Measurements from ENCODE around the gene C1QTNF8. TPM values are rescaled to one million over a fixed set of nuclear protein-coding genes. Genes with fewer than 3 reads are reported as not detected.

Gene C1QTNF8
- total RNA-seq, 2 donors from 2014 or later: 0.34 TPM; not detected in 1

DNA sequence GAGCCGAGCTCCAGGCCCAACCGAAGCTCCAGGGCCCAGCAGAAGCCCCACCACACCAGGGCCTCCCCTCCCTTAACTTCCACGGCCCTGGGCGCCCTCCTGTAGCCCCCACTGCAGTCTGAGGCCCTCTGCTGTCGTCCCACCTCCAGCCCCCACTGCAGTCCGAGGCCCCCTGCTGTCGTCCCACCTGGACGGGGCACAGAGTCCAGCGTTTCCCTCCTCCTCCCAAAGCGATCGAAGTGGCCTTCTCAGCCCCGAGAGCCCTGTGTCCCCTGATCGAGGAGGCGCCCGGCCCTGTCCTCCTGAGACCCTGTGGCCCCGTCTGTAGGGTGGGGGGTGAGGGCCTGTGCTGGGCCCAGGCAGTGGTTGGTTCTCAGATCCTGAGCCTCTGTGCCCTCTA lies 31.1 kb upstream of the C1QTNF8 start:
- no peak for DNase-seq (ENCODE audit: low spot score)
- no peak overlapping the region for H3K27ac ChIP-seq
- H3K27me3 ChIP-seq (replicated peaks; ENCODE audit: insufficient read depth): no peaks in the 10 kb centered on the region
- intact Hi-C loops (cut with DNase I): no loop called here
- no peaks in the 10 kb centered on the region for H3K9me3 ChIP-seq
- H3K36me3 ChIP-seq: no peaks in the 10 kb centered on the region
- no peaks in the 10 kb centered on the region for H3K4me1 ChIP-seq (replicated peaks)
- no peak overlapping the region for H3K4me3 ChIP-seq
- WGBS: 68% methylated on average over 16 of the region's 16 CpGs
- TF ChIP-seq, protein P1, sequence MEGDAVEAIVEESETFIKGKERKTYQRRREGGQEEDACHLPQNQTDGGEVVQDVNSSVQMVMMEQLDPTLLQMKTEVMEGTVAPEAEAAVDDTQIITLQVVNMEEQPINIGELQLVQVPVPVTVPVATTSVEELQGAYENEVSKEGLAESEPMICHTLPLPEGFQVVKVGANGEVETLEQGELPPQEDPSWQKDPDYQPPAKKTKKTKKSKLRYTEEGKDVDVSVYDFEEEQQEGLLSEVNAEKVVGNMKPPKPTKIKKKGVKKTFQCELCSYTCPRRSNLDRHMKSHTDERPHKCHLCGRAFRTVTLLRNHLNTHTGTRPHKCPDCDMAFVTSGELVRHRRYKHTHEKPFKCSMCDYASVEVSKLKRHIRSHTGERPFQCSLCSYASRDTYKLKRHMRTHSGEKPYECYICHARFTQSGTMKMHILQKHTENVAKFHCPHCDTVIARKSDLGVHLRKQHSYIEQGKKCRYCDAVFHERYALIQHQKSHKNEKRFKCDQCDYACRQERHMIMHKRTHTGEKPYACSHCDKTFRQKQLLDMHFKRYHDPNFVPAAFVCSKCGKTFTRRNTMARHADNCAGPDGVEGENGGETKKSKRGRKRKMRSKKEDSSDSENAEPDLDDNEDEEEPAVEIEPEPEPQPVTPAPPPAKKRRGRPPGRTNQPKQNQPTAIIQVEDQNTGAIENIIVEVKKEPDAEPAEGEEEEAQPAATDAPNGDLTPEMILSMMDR (IDR thresholded peaks at IDR 0.05): no peak
- no peak for TF ChIP-seq POLR2A (IDR thresholded peaks at IDR 0.05)
- TF ChIP-seq POLR2AphosphoS5 (IDR thresholded peaks at IDR 0.05): no peak

DNA sequence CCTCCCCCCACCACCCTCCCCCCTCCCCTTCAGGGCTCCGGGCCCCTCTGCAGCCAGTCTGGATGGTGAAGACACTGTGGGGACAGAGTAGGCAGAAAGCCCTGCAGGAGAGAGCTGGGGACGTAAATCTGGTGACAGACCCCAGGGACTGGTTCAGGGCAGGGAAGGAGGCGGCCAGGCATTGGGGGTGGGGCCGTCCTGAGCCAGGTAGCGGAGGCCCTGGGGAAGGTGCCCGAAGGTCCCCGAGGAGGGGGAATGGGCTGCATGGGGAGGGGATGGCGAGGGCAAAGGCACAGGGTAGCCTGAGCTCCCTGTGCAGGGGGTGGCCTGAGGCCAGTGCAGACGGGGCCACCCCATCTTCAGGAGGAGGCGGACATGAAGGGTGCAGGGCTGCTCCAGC lies 30.5 kb upstream of the C1QTNF8 start:
- Histone ChIP-seq H3K36me3 (no peaks in the 10 kb centered on the region), H3K4me1 (replicated peaks) (no peaks in the 10 kb centered on the region), H3K9me3 (no peaks in the 10 kb centered on the region), H3K4me3 (no peak overlapping the region), H3K27ac (no peak overlapping the region), H3K27me3 (replicated peaks; ENCODE audit: insufficient read depth) (no peaks in the 10 kb centered on the region)
- TF ChIP-seq POLR2AphosphoS5 (IDR thresholded peaks at IDR 0.05): no peak
- TF ChIP-seq, protein P1 (IDR thresholded peaks at IDR 0.05): no peak
- TF ChIP-seq POLR2A (IDR thresholded peaks at IDR 0.05): no peak
- DNase-seq (ENCODE audit: low spot score): no peak
- WGBS: 65% methylated on average over 7 of the region's 10 CpGs
- intact Hi-C loops (cut with DNase I): no loop called here

DNA sequence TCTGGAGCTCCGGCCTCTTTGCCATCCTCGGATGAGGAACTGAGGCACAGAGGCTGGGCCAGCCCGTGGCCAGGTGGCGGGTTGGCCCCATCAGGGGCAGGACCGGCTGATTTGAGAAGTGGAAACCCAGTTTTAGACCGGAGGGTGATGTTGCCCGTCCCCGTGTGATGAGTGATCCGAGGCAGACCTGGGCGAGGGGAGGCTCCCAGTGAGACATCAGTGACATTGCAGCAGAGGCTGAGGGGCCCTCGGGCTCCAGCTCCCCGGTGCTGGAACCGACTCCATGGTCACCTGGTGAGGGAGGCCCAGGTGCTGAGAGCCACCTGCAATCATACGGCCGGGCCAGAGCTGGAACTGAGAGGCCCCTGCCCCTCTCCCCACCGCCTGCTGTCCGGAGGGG lies 30.0 kb upstream of the C1QTNF8 start:
- intact Hi-C loops (cut with DNase I): no loop called here
- H3K27me3 ChIP-seq (replicated peaks; ENCODE audit: insufficient read depth): no peaks in the 10 kb centered on the region

DNA sequence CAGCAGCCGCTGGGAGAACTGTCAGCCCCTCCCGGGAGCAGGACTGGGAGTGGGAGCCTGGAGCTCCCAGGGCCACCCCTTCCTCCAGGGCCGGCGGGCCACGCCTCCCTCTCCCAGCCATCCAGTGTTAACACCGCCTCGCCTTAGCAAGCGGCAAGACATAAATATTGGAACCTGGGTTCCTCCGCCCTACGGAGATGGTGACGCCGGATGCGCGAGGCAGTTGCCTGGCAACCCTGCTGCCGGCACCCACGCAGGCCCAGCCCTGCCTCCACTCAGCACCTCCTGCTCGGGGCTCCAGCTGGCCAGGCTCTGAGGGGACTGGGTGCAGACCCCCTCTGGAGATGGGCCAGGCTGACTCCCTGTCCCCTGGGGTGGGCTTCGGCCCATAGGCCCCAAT lies 29.4 kb upstream of the C1QTNF8 start:
- H3K9me3 ChIP-seq: no peaks in the 10 kb centered on the region
- H3K27ac ChIP-seq: no peak overlapping the region
- H3K36me3 ChIP-seq: no peaks in the 10 kb centered on the region
- H3K4me1 ChIP-seq (replicated peaks): no peaks in the 10 kb centered on the region
- 24% methylated on average over 15 of the region's 18 CpGs for WGBS
- H3K4me3 ChIP-seq: no peak overlapping the region
- no peak for DNase-seq (ENCODE audit: low spot score)
- H3K27me3 ChIP-seq (replicated peaks; ENCODE audit: insufficient read depth): no peaks in the 10 kb centered on the region
- intact Hi-C loops (cut with DNase I): no loop called here
- TF ChIP-seq, protein P1 (IDR thresholded peaks at IDR 0.05): no peak
- TF ChIP-seq POLR2AphosphoS5 (IDR thresholded peaks at IDR 0.05): peak; percentile 23
- TF ChIP-seq POLR2A (IDR thresholded peaks at IDR 0.05): no peak

More for the DNA sequence above, 30.0 kb upstream of the C1QTNF8 start:
- 57% methylated on average over 13 of the region's 17 CpGs for WGBS
- TF ChIP-seq, protein P1 (IDR thresholded peaks at IDR 0.05): no peak
- Histone ChIP-seq H3K36me3 (no peaks in the 10 kb centered on the region), H3K4me3 (no peak overlapping the region), H3K9me3 (no peaks in the 10 kb centered on the region), H3K27ac (no peak overlapping the region), H3K4me1 (replicated peaks) (no peaks in the 10 kb centered on the region)
- no peak for DNase-seq (ENCODE audit: low spot score)

DNA sequence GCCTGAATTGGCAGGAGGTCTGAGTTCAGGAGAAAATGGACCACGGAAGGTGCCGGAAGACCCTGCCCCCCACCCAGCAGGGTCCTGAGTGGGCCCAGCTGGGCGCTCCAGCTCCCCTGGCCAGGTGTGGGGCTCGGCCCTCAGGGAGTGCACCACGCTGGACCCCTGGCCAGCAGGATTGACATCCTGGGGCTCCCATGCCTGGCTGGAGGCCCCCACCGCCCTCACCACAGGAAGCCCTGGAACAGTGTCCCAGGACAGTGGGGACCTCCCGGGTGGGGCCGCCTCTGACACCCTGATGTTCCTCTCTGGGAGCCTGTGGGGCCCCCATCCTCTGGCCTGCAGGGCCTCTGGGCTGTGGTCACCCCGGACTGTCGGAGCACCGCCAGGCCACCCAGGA lies 28.8 kb upstream of the C1QTNF8 start:
- H3K27me3 ChIP-seq (replicated peaks; ENCODE audit: insufficient read depth): no peaks in the 10 kb centered on the region
- WGBS: 88% methylated on average over 6 of the region's 11 CpGs
- no peaks in the 10 kb centered on the region for H3K9me3 ChIP-seq
- DNase-seq (ENCODE audit: low spot score): no peak
- no peak overlapping the region for H3K27ac ChIP-seq
- no peaks in the 10 kb centered on the region for H3K36me3 ChIP-seq
- no peaks in the 10 kb centered on the region for H3K4me1 ChIP-seq (replicated peaks)
- no peak overlapping the region for H3K4me3 ChIP-seq
- TF ChIP-seq POLR2A (IDR thresholded peaks at IDR 0.05) (no peak), POLR2AphosphoS5 (IDR thresholded peaks at IDR 0.05) (no peak)
- TF ChIP-seq, protein P1 (IDR thresholded peaks at IDR 0.05): no peak
- intact Hi-C loops (cut with DNase I): no loop called here

All from prostate gland (tissue), 2 donors.